ENCODE data around the gene ST7.

- TF ChIP-seq CTCF (IDR thresholded peaks at IDR 0.05; ENCODE audit: control extremely low read depth in 1 of 3, insufficient read depth in 1 of 3, low read depth in 1 of 3, low read length in 3 of 3) (no peak), POLR2A (IDR thresholded peaks at IDR 0.05; ENCODE audit: control extremely low read depth in 1 of 2, low read depth in 2 of 2, low read length in 2 of 2) (no peak), TBP (IDR thresholded peaks at IDR 0.05; ENCODE audit: low read depth, low read length) (no peak), CEBPB (IDR thresholded peaks at IDR 0.05; ENCODE audit: low read depth, low read length) (no peak), GABPA (IDR thresholded peaks at IDR 0.05; ENCODE audit: borderline replicate concordance, insufficient read depth, low read length) (no peak), RAD21 (IDR thresholded peaks at IDR 0.05 in 1 of 2, conservative IDR thresholded peaks at IDR 0.05 in 1 of 2; ENCODE audit: low read depth in 2 of 2, low read length in 2 of 2) (no peak), KDM1A (IDR thresholded peaks at IDR 0.05; ENCODE audit: borderline replicate concordance, low read length) (no peak), SRF (IDR thresholded peaks at IDR 0.05; ENCODE audit: low read depth, low read length) (no peak), CBX8 (IDR thresholded peaks at IDR 0.05; ENCODE audit: borderline replicate concordance, low read depth, low read length) (no peak), POLR2AphosphoS5 (IDR thresholded peaks at IDR 0.05; ENCODE audit: low read depth, low read length) (no peak), CHD1 (IDR thresholded peaks at IDR 0.05; ENCODE audit: low read depth, low read length) (no peak), JUN (IDR thresholded peaks at IDR 0.05; ENCODE audit: low read depth, low read length) (no peak)
These were observed 285.6 kb downstream of the ST7 start for GRCh38 chr7:117238937-117239336.

Measured in H1 (cell line).